Endothelial cell (in vitro differentiated cells): Measurements from ENCODE around the gene HUS1. TPM values are rescaled to one million over a fixed set of nuclear protein-coding genes. Genes with fewer than 3 reads are reported as not detected.

Source experiments
- DNase-seq: peaks from one replicate; pipeline ENCODE4 v3.0.0; 2021; ENCODE audit warnings: low spot score
- H3K27ac Mint-ChIP-seq: one replicate; pipeline ENCODE4 v1.8.0; 2021; ENCODE audit warnings: mixed read lengths, inconsistent platforms; ENCODE audit not compliant: unreplicated experiment
- H3K27me3 Mint-ChIP-seq: one replicate; pipeline ENCODE4 v1.8.0; 2021; ENCODE audit warnings: mild to moderate bottlenecking, moderate library complexity, mixed read lengths, inconsistent platforms; ENCODE audit not compliant: unreplicated experiment
- H3K36me3 Mint-ChIP-seq: one replicate; pipeline ENCODE4 v1.8.0; 2021; ENCODE audit warnings: mild to moderate bottlenecking, low read depth, mixed read lengths, inconsistent platforms; ENCODE audit not compliant: unreplicated experiment
- H3K4me1 Mint-ChIP-seq: one replicate; pipeline ENCODE4 v1.8.0; 2021; ENCODE audit warnings: mild to moderate bottlenecking, mixed read lengths, inconsistent platforms; ENCODE audit not compliant: unreplicated experiment
- H3K4me3 Mint-ChIP-seq: one replicate; pipeline ENCODE4 v1.8.0; 2021; ENCODE audit warnings: mild to moderate bottlenecking, mixed read lengths, inconsistent platforms; ENCODE audit not compliant: unreplicated experiment
- H3K9me3 Mint-ChIP-seq: one replicate; pipeline ENCODE4 v1.8.0; 2021; ENCODE audit warnings: mixed read lengths, inconsistent platforms; ENCODE audit not compliant: unreplicated experiment
- CTCF ChIP-seq: fragments of 200-600 bp; sonication (generic); IDR thresholded peaks from one replicate; pipeline ENCODE4 v1.5.0; 2021; ENCODE audit warnings: antibody characterized with exemption; ENCODE audit not compliant: unreplicated experiment
- total RNA-seq: library from RNA; stranded (reverse); fragmentation: NEBNext Ultra II Directional; extraction: Animal tissue kit (Norgen Biotek cat#: 25700); gene quantifications from one replicate; pipeline ENCODE4 v1.2.1, GENCODE V29; 2021; ENCODE audit not compliant: unreplicated experiment

The HUS1 gene
- total RNA-seq, 1 donor from 2014 or later = 27.4 TPM

DNA sequence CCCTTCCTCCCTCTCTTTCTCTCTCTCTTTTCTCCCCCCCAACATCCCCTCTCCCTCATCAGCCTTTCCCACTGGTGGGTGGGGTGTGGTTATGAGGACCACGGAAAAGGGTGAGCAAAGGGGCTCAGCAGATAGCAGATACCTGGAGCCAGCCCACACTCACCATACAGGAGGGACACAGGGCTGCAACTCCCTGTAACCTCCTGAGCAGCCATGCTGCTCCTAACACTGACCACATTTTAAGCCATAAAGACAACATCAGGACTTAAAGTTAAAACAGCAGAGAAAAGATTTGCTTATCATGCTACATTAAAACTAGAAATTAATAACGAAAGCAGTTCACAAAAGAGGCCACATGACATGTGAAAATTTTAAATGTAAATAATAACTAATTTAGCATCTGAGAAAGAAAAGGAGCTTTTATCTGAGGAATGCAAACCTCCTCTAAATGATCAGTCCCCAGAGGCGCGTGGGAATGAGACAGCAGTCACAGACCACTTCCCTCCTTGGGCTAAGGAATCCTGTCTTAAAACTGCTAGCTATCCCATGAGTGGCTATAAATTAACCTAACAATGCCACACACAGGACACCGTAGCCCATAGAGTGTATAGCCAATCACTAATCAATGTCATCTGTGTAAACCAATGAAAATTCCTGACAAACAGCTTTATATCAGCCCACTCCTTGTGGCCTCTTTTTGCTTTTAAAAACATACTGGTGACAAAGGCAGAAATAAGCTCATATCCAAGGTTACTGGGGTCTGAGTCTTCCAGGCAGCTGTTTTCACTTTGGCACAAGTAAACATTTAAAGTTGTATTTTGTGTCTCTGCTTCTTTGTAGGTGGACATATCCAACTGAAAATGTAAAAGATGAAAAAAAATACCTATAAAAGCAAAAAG lies 64.4 kb downstream of the HUS1 start:
- TF ChIP-seq CTCF = no peak
- Mint-ChIP-seq H3K4me3 (no peak overlapping the region), H3K9me3 (no peaks in the 10 kb centered on the region), H3K27me3 (no peaks in the 10 kb centered on the region), H3K27ac (no peak overlapping the region), H3K4me1 (peaks cover 11% of the 10 kb centered on the region), H3K36me3 (peaks cover 4% of the 10 kb centered on the region)
- DNase-seq = no peak

Other genes starting within 250 kb of the HUS1 start
- 4.8 TPM for gene PKD1L1, start 31.1 kb downstream of the HUS1 start, total RNA-seq
- gene SUN3, start 49.5 kb upstream of the HUS1 start, total RNA-seq = not detected
- not detected for gene C7orf57, start 55.9 kb upstream of the HUS1 start, total RNA-seq
- gene UPP1, start 109.7 kb upstream of the HUS1 start, total RNA-seq = 77.4 TPM
- 0.44 TPM for gene ABCA13, start 191.8 kb upstream of the HUS1 start, total RNA-seq